HepG2 (cell line): ENCODE results near the gene PCSK6. TPM values are rescaled to one million over a fixed set of nuclear protein-coding genes. Genes with fewer than 3 reads are reported as not detected.

ENCODE experiments used
- BCL6 ChIP-seq: IDR thresholded peaks from 2 replicates; pipeline ENCODE4 v1.6.1; 2016; ENCODE audit warnings: missing genetic modification reagents, missing compliant biosample characterization
- CHD2 ChIP-seq: IDR thresholded peaks from 2 replicates; pipeline ENCODE4 v1.6.1; 2011; ENCODE audit warnings: low read depth, low read length, improper control_type of control experiment
- FOXK1 ChIP-seq: sonication (generic); formaldehyde crosslinking; IDR thresholded peaks from 2 replicates; pipeline ENCODE4 v1.4.0; 2020; ENCODE audit warnings: low read depth, missing genetic modification reagents, borderline replicate concordance
- HOXA3 ChIP-seq: sonication (generic); formaldehyde crosslinking; IDR thresholded peaks from 2 replicates; pipeline ENCODE4 v1.5.0; 2020; ENCODE audit warnings: missing genetic modification reagents
- KDM5A ChIP-seq: fragments of 200-600 bp; sonication (generic); IDR thresholded peaks from 2 replicates; pipeline ENCODE4 v1.7.0; 2018; ENCODE audit warnings: antibody characterized with exemption, mild to moderate bottlenecking, low read length, borderline replicate concordance
- KMT2A ChIP-seq: sonication (generic); formaldehyde crosslinking; IDR thresholded peaks from 2 replicates; pipeline ENCODE4 v1.4.0; 2020; ENCODE audit warnings: missing genetic modification reagents
- REL ChIP-seq: sonication (generic); formaldehyde crosslinking; conservative IDR thresholded peaks from 2 replicates; pipeline ENCODE4 v1.8.0; 2022; ENCODE audit warnings: mild to moderate bottlenecking, missing genetic modification reagents, moderate library complexity
- TOE1 ChIP-seq: sonication (generic); formaldehyde crosslinking; IDR thresholded peaks from 2 replicates; pipeline ENCODE4 v1.4.0; 2020; ENCODE audit warnings: mild to moderate bottlenecking, missing genetic modification reagents
- ZNF614 ChIP-seq: IDR thresholded peaks from 2 replicates; pipeline ENCODE4 v1.6.1; 2018; ENCODE audit warnings: missing biosample characterization, missing genetic modification reagents, inconsistent platforms, borderline replicate concordance
- ZNF772 ChIP-seq: sonication (generic); formaldehyde crosslinking; IDR thresholded peaks from 2 replicates; pipeline ENCODE4 v1.5.0; 2020; ENCODE audit warnings: mild to moderate bottlenecking, missing genetic modification reagents
- polyA plus RNA-seq, 8 experiments: library from polyadenylated mRNA; depleted of rRNA in 3 of 8; stranded (reverse) in 7 of 8; unstranded in 1 of 8; fragments of >200 nt; fragmentation: Illumina TruSeq in 4 of 8; extraction: Trizol in 4 of 8; gene quantifications; 2 replicates each; pipeline versions ENCODE4 v1.2.1 to v1.2.3, GENCODE V29; 2011 to 2016; ENCODE audit warnings: low read depth in 4 of 8, missing spikeins in 1 of 8, mixed read lengths in 1 of 8; ENCODE audit not compliant: insufficient read depth in 1 of 8
- total RNA-seq, 5 experiments: library from RNA; depleted of rRNA; stranded (reverse); fragments of >200 nt; fragmentation: Illumina TruSeq; extraction: Trizol; gene quantifications; 2 replicates each; pipeline ENCODE4 v1.2.3, GENCODE V29; 2016; ENCODE audit warnings: low read depth in 1 of 5
- TF ChIP-seq, protein P1 (sequence below): sonication (generic); formaldehyde crosslinking; conservative IDR thresholded peaks from 2 replicates; pipeline ENCODE4 v1.4.0; 2020; ENCODE audit warnings: missing genetic modification reagents
- TF ChIP-seq, protein P2 (sequence below): IDR thresholded peaks from 2 replicates; pipeline ENCODE4 v1.6.1; 2016; ENCODE audit warnings: low read depth, control low read depth
- TF ChIP-seq, protein P3 (sequence below): sonication (generic); formaldehyde crosslinking; IDR thresholded peaks from 2 replicates; pipeline ENCODE4 v1.4.0; 2020; ENCODE audit warnings: missing genetic modification reagents
- TF ChIP-seq, protein P4 (sequence below): sonication (generic); formaldehyde crosslinking; IDR thresholded peaks from 2 replicates; pipeline ENCODE4 v1.8.0; 2022; ENCODE audit warnings: mild to moderate bottlenecking, missing genetic modification reagents; ENCODE audit not compliant: insufficient replicate concordance
- TF ChIP-seq, protein P5 (sequence below): IDR thresholded peaks from 2 replicates; pipeline ENCODE4 v1.4.0; 2020; ENCODE audit warnings: mild to moderate bottlenecking, missing genetic modification reagents

PCSK6 gene
- total and polyA plus RNA-seq, 2 of the 13 experiments (the other 11 are each of a cell fraction or from before 2014, with no cell fraction given): 56.5 to 155 TPM

DNA sequence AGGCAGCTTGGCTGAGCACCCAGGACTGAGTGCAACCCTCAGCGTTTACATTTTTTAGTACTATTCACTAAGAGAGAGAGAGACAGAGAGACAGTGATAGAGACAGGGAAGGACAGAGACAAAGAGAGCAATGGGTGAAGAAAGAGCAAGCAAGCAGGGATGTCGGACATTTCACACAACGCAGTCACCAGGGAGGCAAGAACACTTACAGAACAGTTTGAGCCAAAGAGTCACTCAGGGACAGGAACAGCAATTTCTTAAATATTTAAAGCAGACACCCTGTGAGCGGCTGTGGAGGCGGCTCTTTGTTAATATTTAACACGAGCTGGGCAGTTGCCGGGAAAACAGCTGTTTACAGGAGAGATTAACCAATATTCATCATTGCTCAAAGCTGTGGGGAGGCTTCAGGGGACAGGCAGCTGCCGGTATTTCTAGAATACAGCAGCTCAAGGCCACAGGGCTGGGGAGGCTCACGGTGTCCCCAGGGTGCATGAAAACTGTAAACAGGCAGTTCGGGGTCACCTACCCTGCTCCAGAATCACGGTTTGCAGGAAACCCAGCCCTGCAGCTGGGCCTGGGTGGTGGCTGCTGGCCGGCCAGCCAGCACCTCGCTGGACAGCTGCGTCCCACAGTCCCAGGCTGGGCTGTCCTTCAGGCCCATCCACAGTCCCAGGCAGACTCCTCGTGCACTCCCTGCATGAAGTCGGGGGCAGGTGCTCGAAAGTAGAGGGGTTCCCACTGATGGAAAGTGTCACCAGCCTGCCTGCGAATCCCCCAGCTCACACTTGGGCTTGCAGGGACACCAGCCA lies 38.8 kb upstream of the PCSK6 start (continued):
- TF ChIP-seq ZNF772 (CRISPR knock-in tag) (peak; percentile 66; the same call in 1 of the 2 replicates), FOXK1 (CRISPR knock-in tag) (peak; percentile 90), BCL6 (CRISPR knock-in tag) (peak; percentile 97), KMT2A (CRISPR knock-in tag) (peak; percentile 52; the same call in 1 of the 2 replicates), CHD2 (no peak), HOXA3 (CRISPR knock-in tag) (peak; percentile 80; the same call in 1 of the 2 replicates), REL (CRISPR knock-in tag) (0 out of 2 replicates have a peak, but pooled peaks have one; percentile 21), KDM5A (peak; percentile 18; the same call in 1 of the 2 replicates), TOE1 (CRISPR knock-in tag) (no peak), ZNF614 (CRISPR knock-in tag) (peak; percentile 24; the same call in 1 of the 2 replicates)
- TF ChIP-seq, protein P1, sequence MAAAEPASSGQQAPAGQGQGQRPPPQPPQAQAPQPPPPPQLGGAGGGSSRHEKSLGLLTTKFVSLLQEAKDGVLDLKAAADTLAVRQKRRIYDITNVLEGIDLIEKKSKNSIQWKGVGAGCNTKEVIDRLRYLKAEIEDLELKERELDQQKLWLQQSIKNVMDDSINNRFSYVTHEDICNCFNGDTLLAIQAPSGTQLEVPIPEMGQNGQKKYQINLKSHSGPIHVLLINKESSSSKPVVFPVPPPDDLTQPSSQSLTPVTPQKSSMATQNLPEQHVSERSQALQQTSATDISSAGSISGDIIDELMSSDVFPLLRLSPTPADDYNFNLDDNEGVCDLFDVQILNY: no peak; the same call in 1 of the 2 replicates
- TF ChIP-seq, protein P2, sequence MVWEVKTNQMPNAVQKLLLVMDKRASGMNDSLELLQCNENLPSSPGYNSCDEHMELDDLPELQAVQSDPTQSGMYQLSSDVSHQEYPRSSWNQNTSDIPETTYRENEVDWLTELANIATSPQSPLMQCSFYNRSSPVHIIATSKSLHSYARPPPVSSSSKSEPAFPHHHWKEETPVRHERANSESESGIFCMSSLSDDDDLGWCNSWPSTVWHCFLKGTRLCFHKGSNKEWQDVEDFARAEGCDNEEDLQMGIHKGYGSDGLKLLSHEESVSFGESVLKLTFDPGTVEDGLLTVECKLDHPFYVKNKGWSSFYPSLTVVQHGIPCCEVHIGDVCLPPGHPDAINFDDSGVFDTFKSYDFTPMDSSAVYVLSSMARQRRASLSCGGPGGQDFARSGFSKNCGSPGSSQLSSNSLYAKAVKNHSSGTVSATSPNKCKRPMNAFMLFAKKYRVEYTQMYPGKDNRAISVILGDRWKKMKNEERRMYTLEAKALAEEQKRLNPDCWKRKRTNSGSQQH (CRISPR knock-in tag): no peak
- TF ChIP-seq, protein P3, sequence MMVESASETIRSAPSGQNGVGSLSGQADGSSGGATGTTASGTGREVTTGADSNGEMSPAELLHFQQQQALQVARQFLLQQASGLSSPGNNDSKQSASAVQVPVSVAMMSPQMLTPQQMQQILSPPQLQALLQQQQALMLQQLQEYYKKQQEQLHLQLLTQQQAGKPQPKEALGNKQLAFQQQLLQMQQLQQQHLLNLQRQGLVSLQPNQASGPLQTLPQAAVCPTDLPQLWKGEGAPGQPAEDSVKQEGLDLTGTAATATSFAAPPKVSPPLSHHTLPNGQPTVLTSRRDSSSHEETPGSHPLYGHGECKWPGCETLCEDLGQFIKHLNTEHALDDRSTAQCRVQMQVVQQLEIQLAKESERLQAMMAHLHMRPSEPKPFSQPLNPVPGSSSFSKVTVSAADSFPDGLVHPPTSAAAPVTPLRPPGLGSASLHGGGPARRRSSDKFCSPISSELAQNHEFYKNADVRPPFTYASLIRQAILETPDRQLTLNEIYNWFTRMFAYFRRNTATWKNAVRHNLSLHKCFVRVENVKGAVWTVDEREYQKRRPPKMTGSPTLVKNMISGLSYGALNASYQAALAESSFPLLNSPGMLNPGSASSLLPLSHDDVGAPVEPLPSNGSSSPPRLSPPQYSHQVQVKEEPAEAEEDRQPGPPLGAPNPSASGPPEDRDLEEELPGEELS (CRISPR knock-in tag): peak; percentile 99
- TF ChIP-seq, protein P4, sequence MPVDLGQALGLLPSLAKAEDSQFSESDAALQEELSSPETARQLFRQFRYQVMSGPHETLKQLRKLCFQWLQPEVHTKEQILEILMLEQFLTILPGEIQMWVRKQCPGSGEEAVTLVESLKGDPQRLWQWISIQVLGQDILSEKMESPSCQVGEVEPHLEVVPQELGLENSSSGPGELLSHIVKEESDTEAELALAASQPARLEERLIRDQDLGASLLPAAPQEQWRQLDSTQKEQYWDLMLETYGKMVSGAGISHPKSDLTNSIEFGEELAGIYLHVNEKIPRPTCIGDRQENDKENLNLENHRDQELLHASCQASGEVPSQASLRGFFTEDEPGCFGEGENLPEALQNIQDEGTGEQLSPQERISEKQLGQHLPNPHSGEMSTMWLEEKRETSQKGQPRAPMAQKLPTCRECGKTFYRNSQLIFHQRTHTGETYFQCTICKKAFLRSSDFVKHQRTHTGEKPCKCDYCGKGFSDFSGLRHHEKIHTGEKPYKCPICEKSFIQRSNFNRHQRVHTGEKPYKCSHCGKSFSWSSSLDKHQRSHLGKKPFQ (CRISPR knock-in tag): peak; percentile 87
- TF ChIP-seq, protein P5, sequence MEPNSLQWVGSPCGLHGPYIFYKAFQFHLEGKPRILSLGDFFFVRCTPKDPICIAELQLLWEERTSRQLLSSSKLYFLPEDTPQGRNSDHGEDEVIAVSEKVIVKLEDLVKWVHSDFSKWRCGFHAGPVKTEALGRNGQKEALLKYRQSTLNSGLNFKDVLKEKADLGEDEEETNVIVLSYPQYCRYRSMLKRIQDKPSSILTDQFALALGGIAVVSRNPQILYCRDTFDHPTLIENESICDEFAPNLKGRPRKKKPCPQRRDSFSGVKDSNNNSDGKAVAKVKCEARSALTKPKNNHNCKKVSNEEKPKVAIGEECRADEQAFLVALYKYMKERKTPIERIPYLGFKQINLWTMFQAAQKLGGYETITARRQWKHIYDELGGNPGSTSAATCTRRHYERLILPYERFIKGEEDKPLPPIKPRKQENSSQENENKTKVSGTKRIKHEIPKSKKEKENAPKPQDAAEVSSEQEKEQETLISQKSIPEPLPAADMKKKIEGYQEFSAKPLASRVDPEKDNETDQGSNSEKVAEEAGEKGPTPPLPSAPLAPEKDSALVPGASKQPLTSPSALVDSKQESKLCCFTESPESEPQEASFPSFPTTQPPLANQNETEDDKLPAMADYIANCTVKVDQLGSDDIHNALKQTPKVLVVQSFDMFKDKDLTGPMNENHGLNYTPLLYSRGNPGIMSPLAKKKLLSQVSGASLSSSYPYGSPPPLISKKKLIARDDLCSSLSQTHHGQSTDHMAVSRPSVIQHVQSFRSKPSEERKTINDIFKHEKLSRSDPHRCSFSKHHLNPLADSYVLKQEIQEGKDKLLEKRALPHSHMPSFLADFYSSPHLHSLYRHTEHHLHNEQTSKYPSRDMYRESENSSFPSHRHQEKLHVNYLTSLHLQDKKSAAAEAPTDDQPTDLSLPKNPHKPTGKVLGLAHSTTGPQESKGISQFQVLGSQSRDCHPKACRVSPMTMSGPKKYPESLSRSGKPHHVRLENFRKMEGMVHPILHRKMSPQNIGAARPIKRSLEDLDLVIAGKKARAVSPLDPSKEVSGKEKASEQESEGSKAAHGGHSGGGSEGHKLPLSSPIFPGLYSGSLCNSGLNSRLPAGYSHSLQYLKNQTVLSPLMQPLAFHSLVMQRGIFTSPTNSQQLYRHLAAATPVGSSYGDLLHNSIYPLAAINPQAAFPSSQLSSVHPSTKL (CRISPR knock-in tag): peak; percentile 95
